ENCODE measurements around the gene EXTL2.
A peak's percentile ranks its signal among the peaks of the same experiment; 100 is the strongest.
"Not testable (repeated sequence)": the region's sequence is repeated elsewhere in the genome, so short reads cannot be mapped to it uniquely, and the experiment has no call there.

EXTL2 gene

GRCh38 chr1:100852976-100853375, 41.7 kb downstream of the EXTL2 start:
- no peak for DNase-seq

- no peak for DNase-seq
Observed at GRCh38 chr1:100851726-100852125, 42.9 kb downstream of the EXTL2 start.

GRCh38 chr1:100847361-100848082, 47.1 kb downstream of the EXTL2 start:
- peak; percentile 65 for DNase-seq

- DNase-seq = not testable (repeated sequence)
Observed at GRCh38 chr1:100843160-100843559, 51.5 kb downstream of the EXTL2 start.

GRCh38 chr1:100835866-100836842, 58.5 kb downstream of the EXTL2 start:
- no peak for DNase-seq

GRCh38 chr1:100834777-100835660, 59.6 kb downstream of the EXTL2 start:
- peak; percentile 18 for DNase-seq

- no peak for DNase-seq
Observed at GRCh38 chr1:100832694-100833428, 61.8 kb downstream of the EXTL2 start.

GRCh38 chr1:100825666-100826065, 69.0 kb downstream of the EXTL2 start:
- not testable (repeated sequence) for DNase-seq

All from NCI-H69 (cell line).